HUES64 (cell line): ENCODE measurements around the gene TECPR2.

Source experiments
- H3K27ac ChIP-seq: 2 replicates; pipeline ENCODE4 v1.7.0; 2013; ENCODE audit warnings: low read depth, low read length, inconsistent platforms
- H3K27me3 ChIP-seq: 2 replicates; pipeline ENCODE4 v1.6.1; 2013; ENCODE audit warnings: mild to moderate bottlenecking, low read length; ENCODE audit not compliant: insufficient read depth
- H3K36me3 ChIP-seq: 2 replicates; pipeline ENCODE4 v1.6.1; 2013; ENCODE audit warnings: mild to moderate bottlenecking, low read length; ENCODE audit not compliant: insufficient read depth
- H3K4me1 ChIP-seq: 2 replicates; pipeline ENCODE4 v1.6.1; 2013; ENCODE audit warnings: mild to moderate bottlenecking, low read length, moderate library complexity; ENCODE audit not compliant: insufficient read depth
- H3K4me3 ChIP-seq: 2 replicates; pipeline ENCODE4 v1.5.1; 2013; ENCODE audit warnings: mild to moderate bottlenecking, low read length, moderate library complexity
- H3K9ac ChIP-seq: 2 replicates; pipeline ENCODE4 v1.6.1; 2013; ENCODE audit warnings: mild to moderate bottlenecking, low read depth, low read length
- H3K9me3 ChIP-seq: 2 replicates; pipeline ENCODE4 v1.6.1; 2013; ENCODE audit warnings: low read depth, low read length; ENCODE audit not compliant: insufficient read depth
- WGBS: fragments of 150-250, 120-280 bp; methylation state at CpG from one replicate; pipeline ENCODE4 v1.1.7; 2013; ENCODE audit warnings: missing lambda C conversion rate; 5-methylcytosine and 5-hydroxymethylcytosine counted together

Gene TECPR2

GRCh38 chr14:102498678-102499265 is 136.0 kb downstream of the TECPR2 start:
- H3K27ac ChIP-seq = no peak overlapping the region
- H3K4me1 ChIP-seq = no peaks in the 10 kb centered on the region
- H3K27me3 ChIP-seq = no peaks in the 10 kb centered on the region
- no peak overlapping the region for H3K4me3 ChIP-seq
- H3K36me3 ChIP-seq = no peaks in the 10 kb centered on the region
- H3K9me3 ChIP-seq = no peaks in the 10 kb centered on the region
- WGBS = 90% methylated on average over 21 of the region's 21 CpGs
- H3K9ac ChIP-seq = no peak overlapping the region

- H3K9ac ChIP-seq = no peak overlapping the region
- H3K9me3 ChIP-seq = no peaks in the 10 kb centered on the region
- H3K36me3 ChIP-seq = no peaks in the 10 kb centered on the region
- no peaks in the 10 kb centered on the region for H3K4me1 ChIP-seq
- no peak overlapping the region for H3K27ac ChIP-seq
- H3K27me3 ChIP-seq = no peaks in the 10 kb centered on the region
- WGBS = 89% methylated on average over 23 of the region's 23 CpGs
- no peak overlapping the region for H3K4me3 ChIP-seq
Observed at GRCh38 chr14:102499401-102500157, 136.8 kb downstream of the TECPR2 start.

GRCh38 chr14:102500158-102500662 is 137.5 kb downstream of the TECPR2 start:
- Histone ChIP-seq H3K9me3 (no peaks in the 10 kb centered on the region), H3K27ac (no peak overlapping the region), H3K9ac (no peak overlapping the region), H3K4me1 (no peaks in the 10 kb centered on the region), H3K4me3 (no peak overlapping the region), H3K27me3 (no peaks in the 10 kb centered on the region), H3K36me3 (no peaks in the 10 kb centered on the region)
- WGBS = 91% methylated on average over 14 of the region's 14 CpGs

GRCh38 chr14:102500713-102501112 is 138.0 kb downstream of the TECPR2 start:
- Histone ChIP-seq H3K27ac (no peak overlapping the region), H3K4me1 (no peaks in the 10 kb centered on the region), H3K36me3 (no peaks in the 10 kb centered on the region), H3K9me3 (no peaks in the 10 kb centered on the region), H3K27me3 (no peaks in the 10 kb centered on the region), H3K9ac (no peak overlapping the region), H3K4me3 (no peak overlapping the region)
- WGBS = 83% methylated on average over 3 of the region's 3 CpGs

- Histone ChIP-seq H3K36me3 (peaks cover 5% of the 10 kb centered on the region; the same call in 1 of the 2 replicates), H3K9ac (no peak overlapping the region), H3K4me3 (no peak overlapping the region), H3K9me3 (no peaks in the 10 kb centered on the region), H3K27ac (no peak overlapping the region), H3K4me1 (no peaks in the 10 kb centered on the region), H3K27me3 (no peaks in the 10 kb centered on the region)
- 92% methylated on average over 20 of the region's 20 CpGs for WGBS
Observed at GRCh38 chr14:102501751-102502315, 139.1 kb downstream of the TECPR2 start.

- Histone ChIP-seq H3K9me3 (no peaks in the 10 kb centered on the region), H3K27me3 (no peaks in the 10 kb centered on the region), H3K4me3 (no peak overlapping the region), H3K27ac (no peak overlapping the region), H3K4me1 (no peaks in the 10 kb centered on the region), H3K36me3 (peaks cover 6% of the 10 kb centered on the region; the same call in 1 of the 2 replicates), H3K9ac (no peak overlapping the region)
- WGBS = 97% methylated on average over 10 of the region's 10 CpGs
Observed at GRCh38 chr14:102502571-102502970, 139.8 kb downstream of the TECPR2 start.

GRCh38 chr14:102503641-102504327 is 141.0 kb downstream of the TECPR2 start:
- no peaks in the 10 kb centered on the region for H3K4me1 ChIP-seq
- no peak overlapping the region for H3K9ac ChIP-seq
- no peak overlapping the region for H3K27ac ChIP-seq
- H3K9me3 ChIP-seq = no peaks in the 10 kb centered on the region
- no peaks in the 10 kb centered on the region for H3K27me3 ChIP-seq
- peaks cover 6% of the 10 kb centered on the region; the same call in 1 of the 2 replicates for H3K36me3 ChIP-seq
- no peak overlapping the region for H3K4me3 ChIP-seq
- 87% methylated on average over 12 of the region's 12 CpGs for WGBS

GRCh38 chr14:102504328-102504999 is 141.7 kb downstream of the TECPR2 start:
- no peaks in the 10 kb centered on the region for H3K4me1 ChIP-seq
- WGBS = 87% methylated on average over 18 of the region's 18 CpGs
- no peak overlapping the region for H3K4me3 ChIP-seq
- H3K27ac ChIP-seq = no peak overlapping the region
- H3K36me3 ChIP-seq = peaks cover 6% of the 10 kb centered on the region; the same call in 1 of the 2 replicates
- no peaks in the 10 kb centered on the region for H3K9me3 ChIP-seq
- H3K9ac ChIP-seq = no peak overlapping the region; the same call in 1 of the 2 replicates
- H3K27me3 ChIP-seq = no peaks in the 10 kb centered on the region

- no peaks in the 10 kb centered on the region for H3K4me1 ChIP-seq
- H3K9ac ChIP-seq = no peak overlapping the region
- H3K27me3 ChIP-seq = no peaks in the 10 kb centered on the region
- H3K27ac ChIP-seq = no peak overlapping the region
- peaks cover 6% of the 10 kb centered on the region; the same call in 1 of the 2 replicates for H3K36me3 ChIP-seq
- no peak overlapping the region for H3K4me3 ChIP-seq
- WGBS = 93% methylated on average over 7 of the region's 7 CpGs
- H3K9me3 ChIP-seq = no peaks in the 10 kb centered on the region
Observed at GRCh38 chr14:102505000-102505619, 142.4 kb downstream of the TECPR2 start.

GRCh38 chr14:102505775-102506625 is 143.3 kb downstream of the TECPR2 start:
- 97% methylated on average over 19 of the region's 19 CpGs for WGBS
- no peak overlapping the region for H3K4me3 ChIP-seq
- H3K9me3 ChIP-seq = no peaks in the 10 kb centered on the region
- no peaks in the 10 kb centered on the region for H3K4me1 ChIP-seq
- H3K27ac ChIP-seq = no peak overlapping the region
- peaks cover 6% of the 10 kb centered on the region; the same call in 1 of the 2 replicates for H3K36me3 ChIP-seq
- H3K27me3 ChIP-seq = no peaks in the 10 kb centered on the region
- no peak overlapping the region for H3K9ac ChIP-seq
